NT2/D1 (cell line): ENCODE measurements around the gene C2CD3.

Source experiments
- SUZ12 ChIP-seq: IDR thresholded peaks from 2 replicates; pipeline ENCODE4 v1.6.1; 2011; ENCODE audit not compliant: insufficient read length, insufficient read depth; ENCODE audit errors: extremely low read depth
- YY1 ChIP-seq: IDR thresholded peaks from 2 replicates; pipeline ENCODE4 v1.6.1; 2011; ENCODE audit not compliant: insufficient read length, insufficient read depth

DNA sequence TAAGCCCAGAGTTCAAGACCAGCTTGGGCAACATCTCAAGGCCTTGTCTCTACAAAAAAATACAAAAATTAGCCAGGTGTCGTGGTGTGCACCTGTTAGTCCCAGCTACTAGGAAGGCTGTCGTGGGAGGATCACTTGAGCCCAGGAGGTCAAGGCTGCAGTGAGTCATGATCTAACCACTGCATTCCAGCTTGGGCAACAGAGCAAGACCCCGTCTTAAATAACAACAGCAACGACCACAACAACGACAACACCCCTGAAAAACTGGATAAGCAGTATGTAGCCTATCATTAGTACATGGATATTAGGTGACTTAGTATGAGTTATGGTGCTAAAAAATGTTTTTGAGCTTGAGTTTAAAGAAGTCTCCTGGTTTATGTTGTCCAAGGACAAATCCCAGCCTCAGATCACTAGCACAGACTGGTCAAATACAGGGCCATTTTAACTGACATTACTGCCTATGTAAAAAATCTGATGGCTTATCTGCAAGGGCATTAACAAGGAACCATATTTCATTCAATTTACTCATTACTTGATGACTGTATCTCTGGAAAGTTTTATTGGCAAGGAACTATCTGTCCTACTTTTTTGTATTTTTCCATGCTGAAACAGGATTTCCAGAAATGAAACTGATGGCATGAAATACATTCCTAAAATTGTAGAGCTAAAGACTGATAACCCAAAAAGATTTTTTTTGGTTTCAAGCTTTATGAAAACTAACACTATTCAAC is 23.4 kb downstream of the C2CD3 start:
- TF ChIP-seq SUZ12 (no peak), YY1 (no peak)
